Endothelial cell of umbilical vein (primary cell): ENCODE measurements around the gene SERPINB7. TPM values are rescaled to one million over a fixed set of nuclear protein-coding genes. Genes with fewer than 3 reads are reported as not detected.

Experiments used
- BruUV-seq: library from RNA; stranded (reverse); fragments of 400-500 nt; replicated peaks from 2 replicates; lab custom pipeline; 2021; lab: Mats Ljungman, UMichigan
- CTCF ChIA-PET: fragments of 300-600, 350-600 bp; sonication (Branson Sonifier 250); formaldehyde crosslinking; loops from one replicate; lab custom pipeline; 2021; ENCODE audit warnings: antibody characterized with exemption, inconsistent platforms; lab: Charles Lee
- POLR2A ChIA-PET: fragments of 300-600, 350-600 bp; sonication (Branson Sonifier 250); formaldehyde crosslinking; loops from one replicate; lab custom pipeline; 2021; ENCODE audit warnings: antibody characterized with exemption, inconsistent platforms; lab: Charles Lee
- DNase-seq: peaks from one replicate; pipeline ENCODE4 v3.0.0-alpha.2; 2011; ENCODE audit warnings: low read depth, low spot score
- FAIRE-seq: peaks from 2 replicates; lab custom pipeline; 2011; peaks lifted over from hg19 to GRCh38; lab: Jason Lieb, UNC
- H2AFZ ChIP-seq: 2 replicates; pipeline ENCODE4 v1.6.0; 2012; ENCODE audit warnings: low read depth, low read length, control low read depth, inconsistent platforms
- H3K27ac ChIP-seq: 2 replicates; pipeline ENCODE4 v1.5.1; 2011; ENCODE audit warnings: low read depth, mild to moderate bottlenecking, control low read depth, low read length, moderate library complexity; ENCODE audit not compliant: insufficient read depth
- H3K27me3 ChIP-seq, 2 experiments: 2 replicates each; pipeline versions ENCODE4 v1.6.0 to v1.6.1; 2011; ENCODE audit warnings: low read length in 2 of 2, mixed read lengths in 1 of 2; ENCODE audit not compliant: control insufficient read depth in 2 of 2, insufficient read depth in 2 of 2
- H3K36me3 ChIP-seq, 2 experiments: 2 replicates in 1 of 2; 3 replicates in 1 of 2; pipeline ENCODE4 v1.5.1; 2011; ENCODE audit warnings: low read length in 2 of 2, mild to moderate bottlenecking in 1 of 2, moderate library complexity in 1 of 2; ENCODE audit not compliant: control insufficient read depth in 2 of 2, insufficient read depth in 2 of 2; ENCODE audit errors: extremely low read depth in 1 of 2
- H3K4me1 ChIP-seq: 3 replicates; pipeline ENCODE4 v1.5.1; 2011; ENCODE audit warnings: mild to moderate bottlenecking, low read length; ENCODE audit not compliant: control insufficient read depth, insufficient read depth; ENCODE audit errors: extremely low read depth
- H3K4me2 ChIP-seq: 2 replicates; pipeline ENCODE4 v1.6.1; 2011; ENCODE audit warnings: low read length, control low read depth, mixed read lengths; ENCODE audit not compliant: insufficient read depth
- H3K4me3 ChIP-seq, 3 experiments: fragments of 200-600 bp in 1 of 3; sonication (generic), shearing (Covaris generic) in 1 of 3; replicated peaks in 1 of 3; 2 replicates each; pipeline ENCODE4 v1.5.1; 2011 to 2016; ENCODE audit warnings: control low read depth in 3 of 3, low read length in 3 of 3, mild to moderate bottlenecking in 2 of 3, inconsistent platforms in 1 of 3, low read depth in 1 of 3, moderate library complexity in 1 of 3; ENCODE audit not compliant: insufficient read depth in 1 of 3
- H3K79me2 ChIP-seq: 2 replicates; pipeline ENCODE4 v1.6.0; 2012; ENCODE audit warnings: low read length, inconsistent platforms; ENCODE audit not compliant: control insufficient read depth, insufficient read depth
- H3K9ac ChIP-seq: replicated peaks from 2 replicates; pipeline ENCODE3; 2011; ENCODE audit warnings: low read length, control low read depth; ENCODE audit not compliant: insufficient read depth; ENCODE audit errors: extremely low read depth
- H3K9me1 ChIP-seq: replicated peaks from 3 replicates; pipeline ENCODE4 v1.6.0; 2011; ENCODE audit warnings: mild to moderate bottlenecking, low read length; ENCODE audit not compliant: control insufficient read depth, insufficient read depth; ENCODE audit errors: extremely low read depth
- H3K9me3 ChIP-seq: replicated peaks from 2 replicates; pipeline ENCODE4 v1.5.1; 2012; ENCODE audit warnings: low read length, inconsistent platforms; ENCODE audit not compliant: control insufficient read depth, insufficient read depth
- H4K20me1 ChIP-seq: replicated peaks from 2 replicates; pipeline ENCODE3; 2011; ENCODE audit warnings: mild to moderate bottlenecking, low read length; ENCODE audit not compliant: control insufficient read depth, insufficient read depth; ENCODE audit errors: extremely low read depth
- CTCF ChIP-seq, 2 donors: IDR thresholded peaks; 1 replicate in 1 of 2; 2 replicates in 1 of 2; pipeline ENCODE4 v1.5.1; 2011; ENCODE audit warnings: low read length in 2 of 2, mild to moderate bottlenecking in 2 of 2, moderate library complexity in 2 of 2, control low read depth in 1 of 2, inconsistent platforms in 1 of 2, low read depth in 1 of 2; ENCODE audit not compliant: insufficient read depth in 1 of 2; ENCODE audit errors: extremely low read depth in 1 of 2
- EZH2 ChIP-seq: IDR thresholded peaks from 2 replicates; pipeline ENCODE4 v1.6.1; 2012; ENCODE audit warnings: borderline replicate concordance, low read depth, mild to moderate bottlenecking, moderate library complexity, low read length, inconsistent platforms; ENCODE audit not compliant: severe bottlenecking
- FOS ChIP-seq: IDR thresholded peaks from 2 replicates; pipeline ENCODE4 v1.6.1; 2011; ENCODE audit warnings: mild to moderate bottlenecking, low read length, moderate library complexity, borderline replicate concordance; ENCODE audit not compliant: insufficient read depth
- GATA2 ChIP-seq: IDR thresholded peaks from 2 replicates; pipeline ENCODE4 v1.7.0; 2011; ENCODE audit warnings: low read depth, mild to moderate bottlenecking, moderate library complexity, mixed read lengths, low read length; ENCODE audit not compliant: insufficient read length, insufficient read depth
- JUN ChIP-seq: IDR thresholded peaks from 2 replicates; pipeline ENCODE4 v1.6.1; 2011; ENCODE audit warnings: borderline replicate concordance, low read depth; ENCODE audit not compliant: insufficient read length, insufficient read depth
- MYC ChIP-seq: IDR thresholded peaks from one replicate; pipeline ENCODE4 v1.6.1; 2011; ENCODE audit warnings: mild to moderate bottlenecking, low read depth, low read length
- POLR2A ChIP-seq: IDR thresholded peaks from 2 replicates; pipeline ENCODE4 v1.6.1; 2012; ENCODE audit warnings: low read depth, mild to moderate bottlenecking, control low read depth, low read length
- POLR2AphosphoS5 ChIP-seq: IDR thresholded peaks from 2 replicates; pipeline ENCODE4 v1.6.1; 2012; ENCODE audit warnings: low read depth, mild to moderate bottlenecking, control low read depth, low read length, moderate library complexity; ENCODE audit not compliant: insufficient read depth
- dilution Hi-C: fragments of 300-500 bp; cut with MboI; formaldehyde crosslinking; loops from one replicate; pipeline ENCODE4 v1.15.0; 2019; ENCODE audit warnings: low sequenced_read_pairs; ENCODE audit not compliant: extremely low pct_ligation_motif_present
- intact Hi-C: fragments of 100-400 bp; cut with micrococcal nuclease; formaldehyde crosslinking; loops from one replicate; pipeline ENCODE4 v1.10.0; 2022
- polyA plus RNA-seq, 4 experiments: library from polyadenylated mRNA; depleted of rRNA in 3 of 4; stranded (reverse) in 3 of 4; unstranded in 1 of 4; fragments of >200 nt; gene quantifications; 2 replicates each; pipeline versions ENCODE4 v1.2.1 to v1.2.3, GENCODE V29; 2011 to 2012; ENCODE audit warnings: missing spikeins in 1 of 4
- total RNA-seq: library from RNA; stranded (reverse); gene quantifications from 2 replicates; pipeline ENCODE4 v1.2.3, GENCODE V29; 2021
- TF ChIP-seq, protein P1 (sequence below): IDR thresholded peaks from 2 replicates; pipeline ENCODE4 v1.6.1; 2011; ENCODE audit not compliant: insufficient read depth, insufficient read length

SERPINB7 gene
- total and polyA plus RNA-seq, 2 donors (not counting 3 experiments of a cell fraction or from before 2014, with no cell fraction given), result not detected

- Histone ChIP-seq H3K4me1 (no peaks in the 10 kb centered on the region), H2AFZ (no peak overlapping the region), H3K9me3 (no peaks in the 10 kb centered on the region), H3K36me3 (no peaks in the 10 kb centered on the region), H3K4me3 (no peak overlapping the region), H3K9me1 (no peaks in the 10 kb centered on the region), H3K9ac (no peak overlapping the region), H3K4me2 (no peak overlapping the region), H3K27ac (no peak overlapping the region), H4K20me1 (no peaks in the 10 kb centered on the region), H3K27me3 (peaks cover 2 to 10% of the 10 kb centered on the region in 2 experiments), H3K79me2 (no peaks in the 10 kb centered on the region)
- DNase-seq (peak; percentile 12), FAIRE-seq (no peak)
- TF ChIP-seq CTCF (IDR thresholded peaks at IDR 0.05; ENCODE audit: extremely low read depth in 1 of 2, insufficient read depth in 1 of 2, low read depth in 1 of 2, low read length in 2 of 2), result peak; percentile 29 to 34
- no peak for TF ChIP-seq POLR2A
- dilution Hi-C loops (no loop called here), intact Hi-C loops (loop anchor here (1.0 kb wide), 1 partner anchor 113 kb away; no protein-coding TSS in a partner anchor)
- no TSS peak for BruUV-seq
- ChIA-PET POLR2A (interaction anchor here (0.7 kb wide), 1 partner anchor 351 kb away, joined by 4 read pairs; no protein-coding TSS in a partner anchor), CTCF (interaction anchor here (0.7 to 2.9 kb wide), 9 partner anchors 10 to 351 kb away, joined by 3 to 46 read pairs (median 4); no protein-coding TSS in a partner anchor)
These were observed 48.5 kb downstream of the SERPINB7 start for GRCh38 chr18:63823516-63824219.

- no peaks in the 10 kb centered on the region for H3K36me3 ChIP-seq
- H3K79me2 ChIP-seq, result no peaks in the 10 kb centered on the region
- TF ChIP-seq MYC, result no peak
- no peak for TF ChIP-seq POLR2AphosphoS5
- TF ChIP-seq GATA2, result no peak
- no peak for TF ChIP-seq EZH2
- no peak for TF ChIP-seq CTCF (IDR thresholded peaks at IDR 0.05; ENCODE audit: extremely low read depth in 1 of 2, insufficient read depth in 1 of 2, low read depth in 1 of 2, low read length in 2 of 2)
- no peak for TF ChIP-seq JUN
- no peak for TF ChIP-seq FOS
- no peak for TF ChIP-seq POLR2A
- TF ChIP-seq, protein P1, sequence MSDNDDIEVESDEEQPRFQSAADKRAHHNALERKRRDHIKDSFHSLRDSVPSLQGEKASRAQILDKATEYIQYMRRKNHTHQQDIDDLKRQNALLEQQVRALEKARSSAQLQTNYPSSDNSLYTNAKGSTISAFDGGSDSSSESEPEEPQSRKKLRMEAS, result no peak
- H3K4me2 ChIP-seq, result no peak overlapping the region
- intact Hi-C loops, result loop anchor here (1.0 kb wide), 1 partner anchor 112 kb away; no protein-coding TSS in a partner anchor
- H2AFZ ChIP-seq, result no peak overlapping the region
- CTCF ChIA-PET, result interaction anchor here (0.7 to 2.9 kb wide), 9 partner anchors 9 to 351 kb away, joined by 3 to 46 read pairs (median 4); no protein-coding TSS in a partner anchor
- no peak for FAIRE-seq
- H4K20me1 ChIP-seq, result no peaks in the 10 kb centered on the region
- BruUV-seq, result no TSS peak
- no peaks in the 10 kb centered on the region for H3K4me1 ChIP-seq
- H3K9ac ChIP-seq, result no peak overlapping the region
- no peak overlapping the region for H3K27ac ChIP-seq
- DNase-seq, result no peak
- H3K4me3 ChIP-seq, result no peak overlapping the region
- H3K9me3 ChIP-seq, result no peaks in the 10 kb centered on the region
- H3K27me3 ChIP-seq, result peaks cover 6 to 10% of the 10 kb centered on the region in 2 experiments
- dilution Hi-C loops, result no loop called here
- no peaks in the 10 kb centered on the region for H3K9me1 ChIP-seq
- POLR2A ChIA-PET, result no interaction called here
These were observed 49.0 kb downstream of the SERPINB7 start for GRCh38 chr18:63824220-63824525.
